ENCODE results near the gene SEC16A.

The SEC16A gene

DNA sequence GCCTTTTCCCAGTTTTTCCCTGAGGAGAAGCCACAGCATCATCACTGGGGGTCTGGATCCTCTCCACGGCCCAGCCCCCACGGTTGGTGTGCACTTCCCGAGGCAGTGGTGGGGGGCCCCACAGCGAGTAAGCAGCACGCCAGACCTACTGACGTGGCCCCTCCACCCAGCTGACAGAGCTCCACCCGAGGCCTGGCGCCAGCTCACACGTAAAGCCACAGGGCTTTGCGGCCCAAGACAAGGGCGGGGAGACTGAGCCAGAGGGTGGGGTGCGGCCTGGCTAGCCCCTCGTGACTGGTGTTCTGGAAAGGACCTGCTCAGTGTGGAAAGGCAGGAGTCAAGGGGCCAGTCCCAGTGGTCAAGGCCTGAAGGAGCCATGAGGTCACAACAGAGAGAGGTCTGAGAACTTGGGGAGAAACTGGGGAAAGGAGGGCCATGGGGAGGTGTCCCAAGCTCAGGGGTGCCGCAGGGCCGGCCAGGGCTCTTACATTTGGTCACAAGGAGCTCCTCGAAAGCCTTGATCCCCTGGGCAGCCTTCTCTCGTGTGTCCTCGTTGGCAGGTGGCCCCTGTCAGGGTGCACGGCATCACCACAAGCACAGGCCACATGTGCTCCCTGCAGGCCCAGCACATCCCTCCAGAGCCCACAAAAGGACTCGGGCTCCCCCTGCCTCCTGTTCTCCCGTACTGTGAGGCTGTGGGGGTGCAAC, 88.4 kb downstream of the SEC16A start:
- DNase-seq = no peak

GRCh38 chr9:136393531-136393930, 89.3 kb downstream of the SEC16A start:
- no peak for DNase-seq

GRCh38 chr9:136392538-136393449, 90.0 kb downstream of the SEC16A start:
- DNase-seq = no peak

DNA sequence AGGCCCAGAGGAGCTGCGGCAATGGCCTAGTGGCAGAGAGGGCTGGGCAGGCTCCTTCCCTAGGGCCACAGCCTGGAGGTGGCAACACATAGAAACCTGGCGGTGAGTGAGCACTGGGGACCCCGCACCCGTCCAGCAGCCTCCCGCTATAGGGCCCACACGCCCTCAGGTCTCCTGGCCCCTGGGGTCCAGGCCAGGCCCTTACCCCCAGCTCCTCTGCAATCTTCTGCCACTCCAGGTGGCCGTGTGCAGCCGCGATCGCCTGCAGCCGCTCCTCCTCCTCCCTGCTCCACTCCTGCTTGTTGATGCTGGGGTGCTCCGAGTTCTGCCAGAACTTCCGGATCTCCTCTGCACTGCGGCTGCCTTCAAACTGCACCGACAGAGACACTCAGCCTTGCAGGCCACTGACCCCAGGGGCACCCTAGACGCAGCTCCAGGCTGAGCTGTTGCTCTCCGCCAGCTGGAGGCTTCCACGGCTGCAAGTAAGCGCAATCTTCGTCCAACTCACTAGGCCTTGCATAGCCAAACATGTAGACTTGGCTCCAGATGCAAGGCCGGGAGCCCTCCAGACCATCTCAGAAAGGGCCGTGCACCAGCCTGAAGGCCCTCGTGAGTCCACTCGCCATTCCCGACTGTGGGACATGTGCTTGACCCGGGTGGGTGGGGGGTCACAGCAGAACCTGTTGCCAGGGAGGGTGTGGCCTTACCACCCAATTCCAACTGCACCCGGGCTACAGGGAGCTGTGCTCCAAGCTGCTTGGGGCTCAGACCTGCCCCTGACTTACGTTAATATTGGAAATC, 90.9 kb downstream of the SEC16A start:
- DNase-seq = no peak
